Measurements from ENCODE around the gene NHEJ1. TPM values are rescaled to one million over a fixed set of nuclear protein-coding genes. Genes with fewer than 3 reads are reported as not detected.

Gene NHEJ1
- total RNA-seq, 1 experiment from 2014 or later: 20.8 TPM

DNA sequence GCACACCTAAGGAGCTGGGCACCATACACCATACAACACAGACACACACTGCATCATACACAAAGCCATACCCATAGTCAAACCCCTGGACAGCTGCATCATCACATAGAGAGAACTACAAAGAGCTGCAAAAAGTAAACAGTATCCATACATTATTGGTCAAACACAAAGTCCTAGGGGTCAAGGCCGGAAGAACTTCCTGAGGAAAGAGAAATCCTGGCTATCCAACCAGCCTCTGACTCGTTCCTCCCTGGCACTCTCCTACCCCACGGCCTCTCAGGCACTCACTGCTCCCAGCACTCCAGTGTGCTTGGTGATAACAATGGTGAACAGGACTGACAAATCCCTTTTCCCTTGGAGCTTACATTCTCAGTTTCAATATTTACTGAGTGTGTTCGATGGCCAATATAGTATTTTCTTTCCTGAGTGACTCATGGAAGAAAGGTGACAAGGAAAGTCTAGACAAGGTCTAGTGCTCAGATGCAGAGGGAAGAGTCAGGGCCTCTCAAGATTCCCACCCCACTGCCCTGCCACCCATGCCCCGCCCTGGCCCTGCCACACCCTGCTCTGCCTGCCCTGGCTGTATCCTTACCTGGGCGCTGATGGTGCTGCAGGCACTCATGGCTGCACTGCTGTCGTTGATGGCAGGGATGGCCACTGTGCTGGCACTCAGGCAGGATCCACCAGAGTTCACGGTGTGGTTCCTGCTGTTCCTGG is 122.7 kb downstream of the NHEJ1 start:
- Histone ChIP-seq H4K8ac (replicated peaks; ENCODE audit: insufficient read length, low read depth, low read length) (no peak overlapping the region), H2BK12ac (ENCODE audit: insufficient read length, low read depth, low read length) (no peak overlapping the region), H2BK20ac (ENCODE audit: low read depth, low read length, poor library complexity, severe bottlenecking) (no peak overlapping the region), H4K20me1 (ENCODE audit: control insufficient read depth, insufficient read depth, insufficient read length) (no peaks in the 10 kb centered on the region), H3K27ac (ENCODE audit: insufficient read length, low read depth, low read length) (no peak overlapping the region), H3K18ac (ENCODE audit: insufficient read length, low read depth, low read length) (no peak overlapping the region), H3K79me1 (ENCODE audit: insufficient read depth, low read depth, low read length, poor library complexity, severe bottlenecking) (no peaks in the 10 kb centered on the region), H3K4me1 (ENCODE audit: insufficient read depth, low read length) (peaks cover 3% of the 10 kb centered on the region; the same call in 1 of the 2 replicates), H3K9me3 (ENCODE audit: control insufficient read depth, low read depth, low read length) (no peaks in the 10 kb centered on the region), H4K91ac (ENCODE audit: insufficient read length, low read depth, low read length) (no peak overlapping the region), H3K23ac (ENCODE audit: insufficient read length, low read depth, low read length) (no peak overlapping the region), H3K79me2 (ENCODE audit: insufficient read depth, low read length) (no peaks in the 10 kb centered on the region), H3K4ac (ENCODE audit: low read depth, low read length) (no peak overlapping the region), H4K5ac (ENCODE audit: insufficient read length, low read depth, low read length) (no peak overlapping the region), H2BK120ac (ENCODE audit: low read depth, low read length, poor library complexity, severe bottlenecking) (no peak overlapping the region), H3T11ph (ENCODE audit: low read length) (no peak overlapping the region), H2BK15ac (ENCODE audit: low read depth, low read length) (no peak overlapping the region), H2AFZ (ENCODE audit: low read length) (no peak overlapping the region), H3K9ac (ENCODE audit: extremely low read depth, insufficient read length, low read length) (no peak overlapping the region), H3K27me3 (ENCODE audit: insufficient read depth, low read length) (no peaks in the 10 kb centered on the region; the same call in 1 of the 2 replicates), H3K23me2 (ENCODE audit: insufficient read length, low read depth, low read length, poor library complexity, severe bottlenecking) (peaks cover 6% of the 10 kb centered on the region), H3K14ac (ENCODE audit: insufficient read depth, low read length) (no peak overlapping the region), H2AK5ac (ENCODE audit: insufficient read length, low read length) (no peak overlapping the region), H3K4me2 (ENCODE audit: insufficient read depth, insufficient read length, low read length) (no peak overlapping the region), H3K56ac (ENCODE audit: insufficient read length, low read depth, low read length) (no peak overlapping the region), H2BK5ac (ENCODE audit: insufficient read length, low read length) (no peak overlapping the region)
- H3K36me3 Mint-ChIP-seq (ENCODE audit: insufficient read depth in 1 of 3, low read depth in 3 of 3): no peaks in the 10 kb centered on the region
- no peak overlapping the region for H3K4me3 Mint-ChIP-seq
- H3K9me3 Mint-ChIP-seq: no peaks in the 10 kb centered on the region
- no peak overlapping the region for H3K27ac Mint-ChIP-seq
- WGBS (ENCODE audit: extremely low coverage, insufficient read length, low lambda C conversion rate): no CpG with 5 or more reads among the region's 8 CpGs
- peaks cover 65% of the 10 kb centered on the region for H3K27me3 Mint-ChIP-seq (ENCODE audit: low read depth)
- peaks cover 6 to 11% of the 10 kb centered on the region in 2 experiments for H3K4me1 Mint-ChIP-seq
- TF ChIP-seq, protein P1, sequence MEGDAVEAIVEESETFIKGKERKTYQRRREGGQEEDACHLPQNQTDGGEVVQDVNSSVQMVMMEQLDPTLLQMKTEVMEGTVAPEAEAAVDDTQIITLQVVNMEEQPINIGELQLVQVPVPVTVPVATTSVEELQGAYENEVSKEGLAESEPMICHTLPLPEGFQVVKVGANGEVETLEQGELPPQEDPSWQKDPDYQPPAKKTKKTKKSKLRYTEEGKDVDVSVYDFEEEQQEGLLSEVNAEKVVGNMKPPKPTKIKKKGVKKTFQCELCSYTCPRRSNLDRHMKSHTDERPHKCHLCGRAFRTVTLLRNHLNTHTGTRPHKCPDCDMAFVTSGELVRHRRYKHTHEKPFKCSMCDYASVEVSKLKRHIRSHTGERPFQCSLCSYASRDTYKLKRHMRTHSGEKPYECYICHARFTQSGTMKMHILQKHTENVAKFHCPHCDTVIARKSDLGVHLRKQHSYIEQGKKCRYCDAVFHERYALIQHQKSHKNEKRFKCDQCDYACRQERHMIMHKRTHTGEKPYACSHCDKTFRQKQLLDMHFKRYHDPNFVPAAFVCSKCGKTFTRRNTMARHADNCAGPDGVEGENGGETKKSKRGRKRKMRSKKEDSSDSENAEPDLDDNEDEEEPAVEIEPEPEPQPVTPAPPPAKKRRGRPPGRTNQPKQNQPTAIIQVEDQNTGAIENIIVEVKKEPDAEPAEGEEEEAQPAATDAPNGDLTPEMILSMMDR (conservative IDR thresholded peaks at IDR 0.05): no peak
- no peak for DNase-seq

All from H9 (cell line).